ENCODE measurements around the gene KDM4C. TPM values are rescaled to one million over a fixed set of nuclear protein-coding genes. Genes with fewer than 3 reads are reported as not detected.

KDM4C gene
- total and polyA plus RNA-seq, 2 donors (not counting 1 experiment from before 2014, with no cell fraction given), result 13.0 to 39.0 TPM

DNA sequence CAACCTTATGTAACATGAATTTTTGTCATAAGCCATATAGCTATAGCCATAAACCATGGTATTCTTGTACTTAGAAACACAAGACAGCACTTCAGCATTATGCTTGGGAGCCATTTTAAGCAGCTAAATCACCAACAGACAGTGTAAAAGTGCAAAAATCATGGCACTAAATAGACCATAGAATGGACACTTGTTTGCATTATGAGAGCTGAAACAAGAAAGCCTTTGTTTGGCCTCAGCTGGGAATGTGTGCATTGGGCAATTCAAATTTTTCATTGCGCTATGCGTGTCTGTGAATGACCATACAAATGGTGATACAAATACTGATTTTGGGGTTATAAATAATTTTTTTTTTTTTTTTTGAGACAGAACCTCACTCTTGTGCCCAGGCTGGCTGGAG is 23.7 kb downstream of the KDM4C start:
- TF ChIP-seq, protein P1, sequence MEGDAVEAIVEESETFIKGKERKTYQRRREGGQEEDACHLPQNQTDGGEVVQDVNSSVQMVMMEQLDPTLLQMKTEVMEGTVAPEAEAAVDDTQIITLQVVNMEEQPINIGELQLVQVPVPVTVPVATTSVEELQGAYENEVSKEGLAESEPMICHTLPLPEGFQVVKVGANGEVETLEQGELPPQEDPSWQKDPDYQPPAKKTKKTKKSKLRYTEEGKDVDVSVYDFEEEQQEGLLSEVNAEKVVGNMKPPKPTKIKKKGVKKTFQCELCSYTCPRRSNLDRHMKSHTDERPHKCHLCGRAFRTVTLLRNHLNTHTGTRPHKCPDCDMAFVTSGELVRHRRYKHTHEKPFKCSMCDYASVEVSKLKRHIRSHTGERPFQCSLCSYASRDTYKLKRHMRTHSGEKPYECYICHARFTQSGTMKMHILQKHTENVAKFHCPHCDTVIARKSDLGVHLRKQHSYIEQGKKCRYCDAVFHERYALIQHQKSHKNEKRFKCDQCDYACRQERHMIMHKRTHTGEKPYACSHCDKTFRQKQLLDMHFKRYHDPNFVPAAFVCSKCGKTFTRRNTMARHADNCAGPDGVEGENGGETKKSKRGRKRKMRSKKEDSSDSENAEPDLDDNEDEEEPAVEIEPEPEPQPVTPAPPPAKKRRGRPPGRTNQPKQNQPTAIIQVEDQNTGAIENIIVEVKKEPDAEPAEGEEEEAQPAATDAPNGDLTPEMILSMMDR (conservative IDR thresholded peaks at IDR 0.05 in 1 of 2, IDR thresholded peaks at IDR 0.05 in 1 of 2; ENCODE audit: low read depth in 1 of 2, low read length in 2 of 2), result no peak
- TF ChIP-seq EZH2 (IDR thresholded peaks at IDR 0.05; ENCODE audit: low read length, missing control alignments), result no peak
- H3K4me1 ChIP-seq (ENCODE audit: control insufficient read depth, extremely low read depth, insufficient read depth, low read length), result no peaks in the 10 kb centered on the region
- H4K20me1 ChIP-seq (ENCODE audit: control insufficient read depth, extremely low read depth, insufficient read depth, low read length), result no peaks in the 10 kb centered on the region
- H3K27me3 ChIP-seq (ENCODE audit: control insufficient read depth, insufficient read depth, low read length), result no peaks in the 10 kb centered on the region
- no peak overlapping the region for H3K4me2 ChIP-seq (ENCODE audit: extremely low read depth, insufficient read depth, low read length)
- H3K4me3 ChIP-seq (replicated peaks in 1 of 4; ENCODE audit: control extremely low read depth in 1 of 4, insufficient read depth in 1 of 4, low read depth in 3 of 4, low read length in 4 of 4), result no peak overlapping the region
- H3K27ac ChIP-seq (ENCODE audit: insufficient read depth, low read length), result no peak overlapping the region
- no peak overlapping the region for H2AFZ ChIP-seq (ENCODE audit: low read length)
- H3K36me3 ChIP-seq (ENCODE audit: control insufficient read depth, insufficient read depth, low read length), result no peaks in the 10 kb centered on the region
- H3K9me3 ChIP-seq (ENCODE audit: control insufficient read depth, insufficient read depth, low read depth, low read length), result no peaks in the 10 kb centered on the region
- H3K79me2 ChIP-seq (ENCODE audit: control insufficient read depth, insufficient read depth, low read length), result peaks cover 7% of the 10 kb centered on the region
- no peak for DNase-seq (ENCODE audit: low read depth in 2 of 2)
- H3K9ac ChIP-seq (ENCODE audit: insufficient read depth, low read length), result no peak overlapping the region

DNA sequence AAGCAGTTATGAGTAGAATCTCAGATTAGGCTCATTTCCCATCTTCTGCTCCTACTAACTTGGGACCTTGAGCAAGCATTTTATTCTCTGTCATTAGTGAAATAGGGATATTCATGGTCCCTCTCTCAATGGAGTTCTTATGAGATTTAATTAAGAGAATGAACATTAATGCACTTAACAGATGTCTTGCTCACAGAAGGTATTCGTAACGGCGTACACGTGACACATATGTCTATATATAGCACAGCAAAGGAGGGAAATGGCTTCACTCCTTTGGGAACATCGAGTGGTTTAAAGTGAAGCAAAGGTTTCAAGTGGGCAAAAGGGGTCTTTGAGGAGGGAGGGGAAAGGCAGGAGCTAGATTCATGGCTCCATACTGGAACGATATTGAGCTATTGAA is 24.6 kb downstream of the KDM4C start:
- H2AFZ ChIP-seq (ENCODE audit: low read length), result no peak overlapping the region
- peaks cover 7% of the 10 kb centered on the region for H3K79me2 ChIP-seq (ENCODE audit: control insufficient read depth, insufficient read depth, low read length)
- no peaks in the 10 kb centered on the region for H4K20me1 ChIP-seq (ENCODE audit: control insufficient read depth, extremely low read depth, insufficient read depth, low read length)
- H3K27me3 ChIP-seq (ENCODE audit: control insufficient read depth, insufficient read depth, low read length), result no peaks in the 10 kb centered on the region
- no peaks in the 10 kb centered on the region for H3K36me3 ChIP-seq (ENCODE audit: control insufficient read depth, insufficient read depth, low read length)
- no peak overlapping the region for H3K27ac ChIP-seq (ENCODE audit: insufficient read depth, low read length)
- no peak for DNase-seq (ENCODE audit: low read depth in 2 of 2)
- H3K4me2 ChIP-seq (ENCODE audit: extremely low read depth, insufficient read depth, low read length), result no peak overlapping the region
- H3K4me3 ChIP-seq (replicated peaks in 1 of 4; ENCODE audit: control extremely low read depth in 1 of 4, insufficient read depth in 1 of 4, low read depth in 3 of 4, low read length in 4 of 4), result no peak overlapping the region
- no peak overlapping the region for H3K9ac ChIP-seq (ENCODE audit: insufficient read depth, low read length)
- TF ChIP-seq, protein P1 (conservative IDR thresholded peaks at IDR 0.05 in 1 of 2, IDR thresholded peaks at IDR 0.05 in 1 of 2; ENCODE audit: low read depth in 1 of 2, low read length in 2 of 2), result no peak
- TF ChIP-seq EZH2 (IDR thresholded peaks at IDR 0.05; ENCODE audit: low read length, missing control alignments), result no peak
- H3K4me1 ChIP-seq (ENCODE audit: control insufficient read depth, extremely low read depth, insufficient read depth, low read length), result no peaks in the 10 kb centered on the region
- H3K9me3 ChIP-seq (ENCODE audit: control insufficient read depth, insufficient read depth, low read depth, low read length), result no peaks in the 10 kb centered on the region

GRCh38 chr9:6782981-6783380 is 25.2 kb downstream of the KDM4C start:
- Histone ChIP-seq H3K4me2 (ENCODE audit: extremely low read depth, insufficient read depth, low read length) (no peak overlapping the region), H3K9me3 (ENCODE audit: control insufficient read depth, insufficient read depth, low read depth, low read length) (no peaks in the 10 kb centered on the region), H3K9ac (ENCODE audit: insufficient read depth, low read length) (no peak overlapping the region), H3K27me3 (ENCODE audit: control insufficient read depth, insufficient read depth, low read length) (no peaks in the 10 kb centered on the region), H2AFZ (ENCODE audit: low read length) (no peak overlapping the region), H3K4me3 (replicated peaks in 1 of 4; ENCODE audit: control extremely low read depth in 1 of 4, insufficient read depth in 1 of 4, low read depth in 3 of 4, low read length in 4 of 4) (no peak overlapping the region), H3K79me2 (ENCODE audit: control insufficient read depth, insufficient read depth, low read length) (peaks cover 9% of the 10 kb centered on the region), H4K20me1 (ENCODE audit: control insufficient read depth, extremely low read depth, insufficient read depth, low read length) (no peaks in the 10 kb centered on the region), H3K4me1 (ENCODE audit: control insufficient read depth, extremely low read depth, insufficient read depth, low read length) (peaks cover 3% of the 10 kb centered on the region), H3K27ac (ENCODE audit: insufficient read depth, low read length) (no peak overlapping the region), H3K36me3 (ENCODE audit: control insufficient read depth, insufficient read depth, low read length) (no peaks in the 10 kb centered on the region)
- TF ChIP-seq, protein P1 (conservative IDR thresholded peaks at IDR 0.05 in 1 of 2, IDR thresholded peaks at IDR 0.05 in 1 of 2; ENCODE audit: low read depth in 1 of 2, low read length in 2 of 2), result no peak
- TF ChIP-seq EZH2 (IDR thresholded peaks at IDR 0.05; ENCODE audit: low read length, missing control alignments), result no peak
- no peak for DNase-seq (ENCODE audit: low read depth in 2 of 2)
